ENCODE measurements around the gene TMEM165.

- TF ChIP-seq CTCF (conservative IDR thresholded peaks at IDR 0.05 in 1 of 2, IDR thresholded peaks at IDR 0.05 in 1 of 2; ENCODE audit: low read depth in 1 of 2, low read length in 2 of 2): no peak
- no peak for TF ChIP-seq EZH2 (IDR thresholded peaks at IDR 0.05; ENCODE audit: low read length, missing control alignments)
These were observed 54.8 kb downstream of the TMEM165 start for GRCh38 chr4:55450566-55450965.

Data from fibroblast of lung (primary cell).